ENCODE results near the gene RYR2.
A peak's percentile ranks its signal among the peaks of the same experiment; 100 is the strongest.

The RYR2 gene

GRCh38 chr1:237324226-237324625, 282.2 kb downstream of the RYR2 start:
- TF ChIP-seq OSR1 (CRISPR knock-in tag; IDR thresholded peaks at IDR 0.05) (no peak), POU6F1 (CRISPR knock-in tag; IDR thresholded peaks at IDR 0.05; ENCODE audit: borderline replicate concordance, low read depth) (no peak), TOX (CRISPR knock-in tag; IDR thresholded peaks at IDR 0.05; ENCODE audit: borderline replicate concordance) (no peak), SNAI2 (CRISPR knock-in tag; IDR thresholded peaks at IDR 0.05) (no peak), ZC3H10 (CRISPR knock-in tag; IDR thresholded peaks at IDR 0.05) (no peak), CSRNP3 (CRISPR knock-in tag; IDR thresholded peaks at IDR 0.05) (no peak), GLIS3 (CRISPR knock-in tag; IDR thresholded peaks at IDR 0.05) (no peak), BACH2 (CRISPR knock-in tag; IDR thresholded peaks at IDR 0.05; ENCODE audit: borderline replicate concordance) (no peak), ZFP30 (CRISPR knock-in tag; IDR thresholded peaks at IDR 0.05) (no peak)
- ATAC-seq, result no peak

DNA sequence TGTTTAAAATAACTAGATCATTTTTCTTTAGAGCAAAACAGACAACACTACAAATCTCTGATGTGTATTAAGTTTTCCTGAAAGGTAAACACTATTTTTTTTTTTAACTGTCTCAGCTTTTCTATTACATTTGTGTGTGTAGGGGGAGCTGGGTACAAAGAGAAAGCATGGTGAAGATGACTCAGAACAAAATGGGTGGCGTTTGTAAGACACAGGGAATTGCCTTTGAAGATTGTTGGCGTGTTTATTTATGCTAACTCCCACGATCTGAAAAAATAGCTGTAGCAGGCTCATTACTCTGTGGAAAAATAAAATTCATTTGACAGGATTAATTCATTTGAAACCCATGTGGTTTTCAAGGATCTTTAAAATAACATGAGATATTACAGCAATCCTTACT, 285.1 kb downstream of the RYR2 start:
- TF ChIP-seq POU6F1 (CRISPR knock-in tag; IDR thresholded peaks at IDR 0.05; ENCODE audit: borderline replicate concordance, low read depth), result no peak
- no peak for TF ChIP-seq CSRNP3 (CRISPR knock-in tag; IDR thresholded peaks at IDR 0.05)
- TF ChIP-seq OSR1 (CRISPR knock-in tag; IDR thresholded peaks at IDR 0.05), result no peak
- no peak for TF ChIP-seq PATZ1 (CRISPR knock-in tag; IDR thresholded peaks at IDR 0.05; ENCODE audit: borderline replicate concordance)
- no peak for TF ChIP-seq ZNF565 (CRISPR knock-in tag; conservative IDR thresholded peaks at IDR 0.05; ENCODE audit: low read depth)
- no peak for TF ChIP-seq ZNF70 (CRISPR knock-in tag; IDR thresholded peaks at IDR 0.05)
- TF ChIP-seq TOX (CRISPR knock-in tag; IDR thresholded peaks at IDR 0.05; ENCODE audit: borderline replicate concordance), result no peak
- no peak for TF ChIP-seq ESRRG (CRISPR knock-in tag; IDR thresholded peaks at IDR 0.05)
- no peak for TF ChIP-seq TSHZ2 (CRISPR knock-in tag; IDR thresholded peaks at IDR 0.05)
- no peak for TF ChIP-seq ARNTL (CRISPR knock-in tag; IDR thresholded peaks at IDR 0.05; ENCODE audit: borderline replicate concordance, low read depth)
- TF ChIP-seq ZFP3 (CRISPR knock-in tag; IDR thresholded peaks at IDR 0.05), result no peak
- no peak for ATAC-seq

DNA sequence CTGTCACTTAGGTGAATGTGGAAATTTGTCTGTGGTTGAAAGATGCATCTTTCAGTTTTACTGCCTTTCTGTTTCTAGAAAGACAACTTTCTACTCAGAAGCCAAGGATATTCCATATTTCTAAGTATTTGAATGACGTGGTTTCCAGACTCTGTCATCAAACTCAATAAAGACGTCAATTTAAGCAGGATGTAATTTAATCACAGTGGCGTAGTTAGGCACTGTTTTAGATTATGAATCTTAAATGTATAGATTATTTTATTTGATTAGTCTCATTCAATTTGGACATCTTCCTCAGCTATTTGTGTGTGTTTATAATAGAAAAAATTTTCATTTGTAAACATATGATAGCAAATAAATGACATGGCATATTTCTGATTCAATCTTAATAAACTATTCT, 298.9 kb downstream of the RYR2 start:
- ATAC-seq, result no peak
- TF ChIP-seq ZC3H10 (CRISPR knock-in tag; IDR thresholded peaks at IDR 0.05), result no peak
- no peak for TF ChIP-seq ARNTL (CRISPR knock-in tag; IDR thresholded peaks at IDR 0.05; ENCODE audit: borderline replicate concordance, low read depth)
- TF ChIP-seq CSDC2 (CRISPR knock-in tag; IDR thresholded peaks at IDR 0.05), result no peak
- no peak for TF ChIP-seq ZNF70 (CRISPR knock-in tag; IDR thresholded peaks at IDR 0.05)
- TF ChIP-seq BACH2 (CRISPR knock-in tag; IDR thresholded peaks at IDR 0.05; ENCODE audit: borderline replicate concordance), result no peak
- TF ChIP-seq POU6F1 (CRISPR knock-in tag; IDR thresholded peaks at IDR 0.05; ENCODE audit: borderline replicate concordance, low read depth), result no peak
- TF ChIP-seq ZNF8 (CRISPR knock-in tag; IDR thresholded peaks at IDR 0.05), result no peak
- no peak for TF ChIP-seq PATZ1 (CRISPR knock-in tag; IDR thresholded peaks at IDR 0.05; ENCODE audit: borderline replicate concordance)
- TF ChIP-seq OSR1 (CRISPR knock-in tag; IDR thresholded peaks at IDR 0.05), result no peak
- TF ChIP-seq ISL1 (CRISPR knock-in tag; IDR thresholded peaks at IDR 0.05), result peak; percentile 67
- TF ChIP-seq ESRRG (CRISPR knock-in tag; IDR thresholded peaks at IDR 0.05), result no peak
- TF ChIP-seq GLIS3 (CRISPR knock-in tag; IDR thresholded peaks at IDR 0.05), result no peak
- TF ChIP-seq PPARA (CRISPR knock-in tag; IDR thresholded peaks at IDR 0.05; ENCODE audit: borderline replicate concordance), result no peak
- TF ChIP-seq ZFP30 (CRISPR knock-in tag; IDR thresholded peaks at IDR 0.05), result no peak
- TF ChIP-seq TOX (CRISPR knock-in tag; IDR thresholded peaks at IDR 0.05; ENCODE audit: borderline replicate concordance), result no peak
- TF ChIP-seq TCF4 (CRISPR knock-in tag; IDR thresholded peaks at IDR 0.05; ENCODE audit: borderline replicate concordance), result peak; percentile 94
